COR-L47 (cell line): ENCODE data around the gene CCDC57.

Source experiments
- DNase-seq: peaks from one replicate; lab custom pipeline; 2025; lab: John Stamatoyannopoulos, UW

Gene CCDC57

GRCh38 chr17:82235056-82235774 lies 22.6 kb upstream of the CCDC57 start:
- DNase-seq: no peak

- DNase-seq: no peak
These were observed 21.8 kb upstream of the CCDC57 start for GRCh38 chr17:82234211-82235055.

- no peak for DNase-seq
These were observed 20.5 kb upstream of the CCDC57 start for GRCh38 chr17:82232876-82233785.

GRCh38 chr17:82232322-82232820 lies 19.7 kb upstream of the CCDC57 start:
- no peak for DNase-seq

- DNase-seq: no peak
These were observed 19.1 kb upstream of the CCDC57 start for GRCh38 chr17:82231562-82232321.

GRCh38 chr17:82231312-82231561 lies 18.6 kb upstream of the CCDC57 start:
- no peak for DNase-seq

GRCh38 chr17:82230609-82231311 lies 18.1 kb upstream of the CCDC57 start:
- no peak for DNase-seq

- no peak for DNase-seq
These were observed 17.3 kb upstream of the CCDC57 start for GRCh38 chr17:82229698-82230608.

GRCh38 chr17:82228842-82229697 lies 16.4 kb upstream of the CCDC57 start, which contains the start of gene SLC16A3:
Gene SLC16A3, plus strand, starts transcription at chr17:82229042. Its CDS starts 6,967 bp downstream, at chr17:82236009.
- DNase-seq: no peak

- no peak for DNase-seq
These were observed 15.7 kb upstream of the CCDC57 start for GRCh38 chr17:82228278-82228841.

- DNase-seq: no peak
These were observed 15.1 kb upstream of the CCDC57 start for GRCh38 chr17:82227629-82228277.

GRCh38 chr17:82226809-82227628 lies 14.4 kb upstream of the CCDC57 start:
- DNase-seq: no peak

GRCh38 chr17:82226146-82226808 lies 13.6 kb upstream of the CCDC57 start:
- DNase-seq: no peak

- no peak for DNase-seq
These were observed 12.9 kb upstream of the CCDC57 start for GRCh38 chr17:82225368-82226029.

GRCh38 chr17:82224666-82225065 lies 12.0 kb upstream of the CCDC57 start:
- DNase-seq: no peak

GRCh38 chr17:82223517-82223916 lies 10.9 kb upstream of the CCDC57 start:
- DNase-seq: no peak
